ENCODE measurements around the gene SLC7A8. TPM values are rescaled to one million over a fixed set of nuclear protein-coding genes. Genes with fewer than 3 reads are reported as not detected.

SLC7A8 gene
- total and polyA plus RNA-seq, 9 donors, result 45.9 to 161 (median 95.4) TPM

Small RNA genes within 50 kb of the gene (small RNA-seq; reads per million reads assigned to genes)
- gene AL049829.1 (not detected), gene RNU6-1138P (not detected)

Other genes with a start within 250 kb of the SLC7A8 start
- gene HAUS4, start 226.6 kb downstream of the SLC7A8 start, total RNA-seq, result 100 to 1,000 TPM in 1 of 7 donors, 10 to 100 TPM in 6; 31.6 to 111 (median 41.6) TPM
- gene HAUS4, start 226.6 kb downstream of the SLC7A8 start, polyA plus RNA-seq, result 10 to 100 TPM; 55.6 to 58.4 TPM
- 10 to 100 TPM; 13.7 to 34.5 (median 19.1) TPM for gene AJUBA, start 201.1 kb downstream of the SLC7A8 start, total RNA-seq
- 10 to 100 TPM; 11.2 to 21.1 TPM for gene AJUBA, start 201.1 kb downstream of the SLC7A8 start, polyA plus RNA-seq
- 10 to 100 TPM in 4 of 7 donors, 1 to 10 TPM in 3; 7.2 to 11.8 (median 10.2) TPM for gene C14orf93, start 173.5 kb downstream of the SLC7A8 start, total RNA-seq
- 10 to 100 TPM; 12.1 to 12.7 TPM for gene C14orf93, start 173.5 kb downstream of the SLC7A8 start, polyA plus RNA-seq
- 100 to 1,000 TPM in 1 of 7 donors, 10 to 100 TPM in 6; 65.3 to 144 (median 77.4) TPM for gene PSMB5, start 148.8 kb downstream of the SLC7A8 start, total RNA-seq
- gene PSMB5, start 148.8 kb downstream of the SLC7A8 start, polyA plus RNA-seq, result 100 to 1,000 TPM in 1 of 2 donors, 10 to 100 TPM in 1; 79.9 to 112 TPM
- not detected for gene PSMB11, start 141.4 kb downstream of the SLC7A8 start, total RNA-seq
- gene PSMB11, start 141.4 kb downstream of the SLC7A8 start, polyA plus RNA-seq, result not detected
- gene CDH24, start 126.1 kb downstream of the SLC7A8 start, total RNA-seq, result 1 to 10 TPM; 1.0 to 6.6 (median 2.3) TPM
- 1 to 10 TPM; 2.1 to 5.5 TPM for gene CDH24, start 126.1 kb downstream of the SLC7A8 start, polyA plus RNA-seq
- gene ACIN1, start 88.5 kb downstream of the SLC7A8 start, total RNA-seq, result 100 to 1,000 TPM in 5 of 7 donors, 10 to 100 TPM in 2; 83.3 to 162 (median 135) TPM
- gene ACIN1, start 88.5 kb downstream of the SLC7A8 start, polyA plus RNA-seq, result 100 to 1,000 TPM in 1 of 2 donors, 10 to 100 TPM in 1; 95.4 to 165 TPM
- 10 to 100 TPM; 13.8 to 47.2 (median 41.5) TPM for gene C14orf119, start 88.2 kb downstream of the SLC7A8 start, total RNA-seq
- 10 to 100 TPM; 31.4 to 55.6 TPM for gene C14orf119, start 88.2 kb downstream of the SLC7A8 start, polyA plus RNA-seq
- gene CIROP, start 78.7 kb downstream of the SLC7A8 start, total RNA-seq, result not detected
- gene CIROP, start 78.7 kb downstream of the SLC7A8 start, polyA plus RNA-seq, result not detected
- not detected for gene CEBPE, start 64.4 kb downstream of the SLC7A8 start, total RNA-seq
- under 1 TPM in 1 of 2 donors, not detected in 1; 0.04 TPM for gene CEBPE, start 64.4 kb downstream of the SLC7A8 start, polyA plus RNA-seq
- gene RNF212B, start 54.3 kb upstream of the SLC7A8 start, total RNA-seq, result not detected
- gene RNF212B, start 54.3 kb upstream of the SLC7A8 start, polyA plus RNA-seq, result not detected
- gene HOMEZ, start 102.5 kb upstream of the SLC7A8 start, total RNA-seq, result 10 to 100 TPM in 5 of 7 donors, 1 to 10 TPM in 2; 5.9 to 22.8 (median 13.4) TPM
- gene HOMEZ, start 102.5 kb upstream of the SLC7A8 start, polyA plus RNA-seq, result 10 to 100 TPM in 1 of 2 donors, 1 to 10 TPM in 1; 7.6 to 23.7 TPM
- gene PPP1R3E, start 119.2 kb upstream of the SLC7A8 start, total RNA-seq, result 10 to 100 TPM in 5 of 7 donors, 1 to 10 TPM in 2; 6.8 to 26.4 (median 21.2) TPM
- 10 to 100 TPM; 10.7 to 17.3 TPM for gene PPP1R3E, start 119.2 kb upstream of the SLC7A8 start, polyA plus RNA-seq
- gene BCL2L2, start 123.2 kb upstream of the SLC7A8 start, total RNA-seq, result 10 to 100 TPM; 17.0 to 38.7 (median 29.1) TPM
- 10 to 100 TPM; 31.7 to 36.0 TPM for gene BCL2L2, start 123.2 kb upstream of the SLC7A8 start, polyA plus RNA-seq
- 100 to 1,000 TPM in 5 of 7 donors, 10 to 100 TPM in 2; 37.2 to 164 (median 136) TPM for gene PABPN1, start 137.8 kb upstream of the SLC7A8 start, total RNA-seq
- 100 to 1,000 TPM in 1 of 2 donors, 10 to 100 TPM in 1; 93.4 to 117 TPM for gene PABPN1, start 137.8 kb upstream of the SLC7A8 start, polyA plus RNA-seq
- 10 to 100 TPM; 25.0 to 48.0 (median 38.5) TPM for gene SLC22A17, start 169.2 kb upstream of the SLC7A8 start, total RNA-seq
- 10 to 100 TPM in 1 of 2 donors, 1 to 10 TPM in 1; 8.9 to 32.7 TPM for gene SLC22A17, start 169.2 kb upstream of the SLC7A8 start, polyA plus RNA-seq
- gene EFS, start 181.5 kb upstream of the SLC7A8 start, total RNA-seq, result 10 to 100 TPM; 13.8 to 44.2 (median 34.6) TPM
- 10 to 100 TPM; 10.8 to 22.2 TPM for gene EFS, start 181.5 kb upstream of the SLC7A8 start, polyA plus RNA-seq
- gene IL25, start 189.1 kb upstream of the SLC7A8 start, total RNA-seq, result not detected
- not detected for gene IL25, start 189.1 kb upstream of the SLC7A8 start, polyA plus RNA-seq
- gene CMTM5, start 193.4 kb upstream of the SLC7A8 start, total RNA-seq, result under 1 TPM in 1 of 7 donors, not detected in 6; 0.48 TPM
- gene CMTM5, start 193.4 kb upstream of the SLC7A8 start, polyA plus RNA-seq, result 1 to 10 TPM in 1 of 2 donors, under 1 TPM in 1; 0.16 to 1.1 TPM
- 1 to 10 TPM in 1 of 7 donors, under 1 TPM in 3, not detected in 3; 0.07 to 1.1 (median 0.74) TPM for gene MYH6, start 224.6 kb upstream of the SLC7A8 start, total RNA-seq
- under 1 TPM in 1 of 2 donors, not detected in 1; 0.31 TPM for gene MYH6, start 224.6 kb upstream of the SLC7A8 start, polyA plus RNA-seq